IgD-negative memory B cell (primary cell): ENCODE data around the gene PRKCH. TPM values are rescaled to one million over a fixed set of nuclear protein-coding genes. Genes with fewer than 3 reads are reported as not detected.
A peak's percentile ranks its signal among the peaks of the same experiment; 100 is the strongest.

Experiments used
- H3K27ac Mint-ChIP-seq, 3 donors: one replicate each; pipeline ENCODE4 v1.8.0; 2020 to 2022; ENCODE audit warnings: mild to moderate bottlenecking in 3 of 3, mixed read lengths in 3 of 3, moderate library complexity in 1 of 3
- H3K27me3 Mint-ChIP-seq: one replicate; pipeline ENCODE4 v1.8.0; 2021; ENCODE audit warnings: mixed read lengths
- H3K36me3 Mint-ChIP-seq: one replicate; pipeline ENCODE4 v1.8.0; 2020; ENCODE audit warnings: mild to moderate bottlenecking, mixed read lengths
- H3K4me1 Mint-ChIP-seq, 3 donors: one replicate each; pipeline ENCODE4 v1.8.0; 2020 to 2022; ENCODE audit warnings: mixed read lengths in 3 of 3, mild to moderate bottlenecking in 1 of 3
- H3K4me3 Mint-ChIP-seq, 4 donors: one replicate each; pipeline ENCODE4 v1.8.0; 2020 to 2022; ENCODE audit warnings: mild to moderate bottlenecking in 4 of 4, mixed read lengths in 4 of 4, moderate library complexity in 3 of 4
- H3K9me3 Mint-ChIP-seq, 3 donors: one replicate each; pipeline ENCODE4 v1.8.0; 2020 to 2021; ENCODE audit warnings: mixed read lengths in 3 of 3, mild to moderate bottlenecking in 1 of 3
- polyA plus RNA-seq: library from polyadenylated mRNA; unstranded; fragments of 300-500 nt; fragmentation: Illumina TruSeq; gene quantifications from one replicate; pipeline ENCODE4 v1.2.3, GENCODE V29; 2021

Gene PRKCH
- polyA plus RNA-seq, 1 donor from 2014 or later = 9.6 TPM

DNA sequence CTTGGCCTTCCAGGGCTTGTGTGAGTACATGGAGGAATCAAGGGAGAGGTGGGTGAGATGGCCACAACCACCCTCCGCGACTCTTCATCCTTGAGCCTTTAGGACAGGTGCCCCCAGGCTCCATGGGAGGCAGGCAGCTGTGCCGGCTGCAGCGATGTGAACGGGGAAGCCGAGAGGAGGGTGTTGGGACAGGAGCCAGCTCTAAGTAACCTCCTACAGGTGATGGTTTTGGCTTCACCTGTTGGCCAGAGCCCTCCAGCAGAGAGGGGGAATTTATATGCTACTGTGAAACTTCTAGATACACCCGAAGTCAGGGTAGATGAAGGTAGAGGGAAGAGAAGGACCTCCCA lies 241.8 kb downstream of the PRKCH start:
- Mint-ChIP-seq H3K9me3 (no peaks in the 10 kb centered on the region), H3K4me3 (no peak overlapping the region), H3K27ac (no peak overlapping the region), H3K27me3 (no peaks in the 10 kb centered on the region), H3K36me3 (no peaks in the 10 kb centered on the region), H3K4me1 (peaks cover 8 to 17% (median 12%) of the 10 kb centered on the region in 3 donors)

DNA sequence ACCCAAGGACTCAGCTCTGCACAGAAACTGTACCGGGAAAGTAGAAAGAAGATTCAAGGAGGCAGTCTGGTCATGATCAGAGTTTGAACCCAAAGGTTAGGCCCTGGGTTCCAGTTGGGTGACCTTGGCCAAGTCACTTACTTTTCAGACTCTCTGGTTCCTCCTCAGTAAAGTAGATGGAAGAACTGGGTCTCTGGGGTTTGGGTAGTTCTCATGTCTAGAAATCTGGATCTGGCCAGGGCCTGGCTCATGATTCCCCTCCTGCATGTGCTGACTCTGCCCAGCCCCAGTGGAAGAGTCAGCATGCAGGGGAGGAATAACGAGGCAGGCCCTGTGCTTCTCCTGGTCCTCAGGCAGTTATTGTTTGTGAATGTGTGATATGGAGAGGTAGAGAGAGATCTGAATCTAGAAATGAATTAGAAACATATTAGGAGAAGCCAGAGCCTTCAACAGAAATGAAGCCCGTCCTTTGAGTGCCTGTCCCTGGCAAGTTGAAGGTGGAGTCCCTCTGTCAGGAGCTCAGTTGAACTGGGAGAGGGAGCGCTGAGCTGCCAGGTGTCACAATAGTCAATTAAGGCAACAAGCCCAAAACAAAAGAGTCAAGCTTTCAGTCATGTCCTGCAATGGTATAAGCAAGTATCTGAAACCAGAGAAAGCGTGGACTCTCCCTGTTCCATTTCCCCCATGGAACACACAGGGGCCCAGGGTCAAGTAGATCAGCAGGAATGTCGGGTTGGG lies 242.7 kb downstream of the PRKCH start:
- Mint-ChIP-seq H3K9me3 (no peaks in the 10 kb centered on the region), H3K27ac (peak overlapping the region in 1 of 3 donors; percentile 65), H3K36me3 (no peaks in the 10 kb centered on the region), H3K4me1 (peaks cover 16 to 24% (median 18%) of the 10 kb centered on the region in 3 donors), H3K27me3 (no peaks in the 10 kb centered on the region), H3K4me3 (peak overlapping the region in 1 of 4 donors; percentile 18)

DNA sequence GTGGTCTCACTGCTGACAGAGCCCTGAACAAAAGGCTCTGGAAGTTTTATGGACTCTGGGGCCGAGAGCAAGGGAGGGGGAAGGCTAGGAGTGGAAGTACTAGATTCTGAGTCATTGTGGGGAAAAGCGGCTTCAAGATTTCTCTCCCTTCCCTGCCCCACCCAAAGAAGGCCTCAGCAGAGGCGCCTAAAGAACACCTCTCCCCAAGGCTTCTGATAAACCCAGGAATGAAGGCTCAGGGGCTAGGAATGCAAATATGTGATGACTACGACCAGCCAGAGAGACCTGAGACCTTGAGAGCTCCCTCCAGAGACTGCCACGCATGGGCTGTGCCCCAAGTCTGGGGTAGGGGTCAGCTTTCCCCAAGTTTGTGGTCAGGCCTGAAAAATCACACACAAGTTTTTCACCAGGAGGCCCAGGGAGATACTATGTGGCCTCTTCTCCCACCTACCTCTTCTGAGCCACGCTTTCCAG lies 243.3 kb downstream of the PRKCH start:
- Mint-ChIP-seq H3K9me3 (no peaks in the 10 kb centered on the region), H3K27me3 (no peaks in the 10 kb centered on the region), H3K4me3 (no peak overlapping the region), H3K36me3 (no peaks in the 10 kb centered on the region), H3K4me1 (peaks cover 22 to 30% (median 24%) of the 10 kb centered on the region in 3 donors), H3K27ac (peak overlapping the region in 1 of 3 donors; percentile 65)

DNA sequence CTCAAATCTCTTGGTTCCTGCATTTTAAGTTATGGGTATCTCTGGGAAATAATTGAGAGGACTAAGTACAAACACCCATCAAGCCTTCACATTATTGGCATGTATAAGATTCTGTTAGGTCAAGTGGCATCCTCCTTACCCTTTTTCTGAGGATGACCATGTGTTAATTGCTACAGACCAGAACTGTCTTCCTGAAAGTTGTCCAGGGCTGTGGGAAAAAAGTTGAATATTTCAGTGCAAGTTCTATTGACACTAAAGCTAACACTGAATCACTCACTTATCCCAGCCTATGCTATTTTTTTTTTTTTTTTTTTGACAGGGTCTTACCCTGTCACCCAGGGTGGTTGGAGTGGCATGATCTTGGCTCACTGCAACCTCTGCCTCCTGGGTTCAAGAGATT lies 243.8 kb downstream of the PRKCH start:
- peak overlapping the region in 1 of 3 donors; percentile 65 for H3K27ac Mint-ChIP-seq
- H3K27me3 Mint-ChIP-seq = no peaks in the 10 kb centered on the region
- H3K4me1 Mint-ChIP-seq = peaks cover 28 to 32% (median 28%) of the 10 kb centered on the region in 3 donors
- no peak overlapping the region for H3K4me3 Mint-ChIP-seq
- no peaks in the 10 kb centered on the region for H3K36me3 Mint-ChIP-seq
- H3K9me3 Mint-ChIP-seq = no peaks in the 10 kb centered on the region

DNA sequence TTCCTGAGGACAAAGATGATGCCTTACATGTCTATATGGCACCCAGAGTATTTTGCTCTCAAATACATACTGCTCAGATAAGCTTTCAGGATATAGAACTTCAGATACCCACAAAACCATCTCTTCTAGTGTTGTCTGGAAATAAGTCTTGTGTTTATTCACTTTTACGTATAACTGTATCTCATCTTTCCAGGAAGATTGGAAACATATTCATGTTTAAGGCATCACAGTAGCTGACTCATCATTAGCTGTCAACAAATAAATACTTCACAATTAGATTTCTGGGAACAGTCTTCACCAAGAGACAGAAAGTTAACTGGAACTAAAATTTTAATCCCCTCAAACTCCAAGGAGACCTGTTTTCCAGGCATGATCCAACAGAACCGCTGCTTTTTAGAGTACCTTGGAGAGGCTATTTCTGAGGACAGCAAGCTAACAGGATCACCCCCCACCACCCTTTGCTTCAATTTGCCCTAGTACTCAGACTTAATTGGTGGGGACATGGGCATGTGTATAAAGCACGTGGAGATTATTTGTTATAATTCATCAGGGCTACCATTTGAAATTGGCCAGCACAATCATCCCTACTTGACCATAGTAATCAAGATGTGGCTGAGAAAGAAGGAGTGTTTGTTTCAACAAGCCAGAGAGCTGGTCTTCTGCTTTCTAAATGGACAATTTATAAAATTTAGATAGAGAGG lies 244.6 kb downstream of the PRKCH start:
- H3K4me3 Mint-ChIP-seq = no peak overlapping the region
- no peaks in the 10 kb centered on the region for H3K9me3 Mint-ChIP-seq
- peak overlapping the region in 1 of 3 donors; percentile 91 for H3K27ac Mint-ChIP-seq
- H3K36me3 Mint-ChIP-seq = no peaks in the 10 kb centered on the region
- no peaks in the 10 kb centered on the region for H3K27me3 Mint-ChIP-seq
- peaks cover 31 to 34% (median 32%) of the 10 kb centered on the region in 3 donors for H3K4me1 Mint-ChIP-seq

DNA sequence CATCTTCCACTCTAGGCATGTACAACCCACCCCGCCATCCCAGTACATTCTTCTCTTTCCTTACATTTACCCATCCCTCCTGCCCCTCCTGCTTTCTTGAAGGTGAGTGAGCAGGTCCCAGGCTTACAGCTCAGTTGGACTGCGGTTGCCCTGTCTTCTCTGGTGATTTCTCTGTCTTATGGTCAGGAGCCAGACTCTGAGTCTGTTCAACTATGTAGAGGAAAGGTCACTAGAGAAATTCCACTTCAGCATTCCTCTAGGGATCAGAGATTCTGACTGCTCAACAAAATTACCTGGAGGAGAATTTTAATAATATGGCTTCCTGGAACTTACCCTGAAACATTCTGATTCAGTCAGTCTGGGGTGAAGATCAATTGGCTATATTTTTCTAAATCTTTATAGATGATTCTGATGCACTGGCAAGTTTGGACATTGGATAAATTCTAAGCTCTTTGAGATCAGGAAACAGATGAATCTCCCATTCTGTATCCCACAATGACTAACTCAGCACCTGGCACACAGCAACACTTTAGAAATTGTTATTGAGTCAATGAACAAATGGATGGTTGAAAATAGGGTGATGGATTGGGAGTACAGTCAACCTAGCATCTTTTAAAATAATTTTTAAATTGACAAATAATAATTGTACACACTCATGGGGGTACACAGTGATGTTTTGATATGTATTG lies 245.3 kb downstream of the PRKCH start:
- no peaks in the 10 kb centered on the region for H3K27me3 Mint-ChIP-seq
- no peaks in the 10 kb centered on the region for H3K36me3 Mint-ChIP-seq
- H3K9me3 Mint-ChIP-seq = no peaks in the 10 kb centered on the region
- H3K4me1 Mint-ChIP-seq = peaks cover 31 to 34% (median 32%) of the 10 kb centered on the region in 3 donors
- H3K27ac Mint-ChIP-seq = peak overlapping the region in 1 of 3 donors; percentile 91
- H3K4me3 Mint-ChIP-seq = peak overlapping the region in 1 of 4 donors; percentile 39

DNA sequence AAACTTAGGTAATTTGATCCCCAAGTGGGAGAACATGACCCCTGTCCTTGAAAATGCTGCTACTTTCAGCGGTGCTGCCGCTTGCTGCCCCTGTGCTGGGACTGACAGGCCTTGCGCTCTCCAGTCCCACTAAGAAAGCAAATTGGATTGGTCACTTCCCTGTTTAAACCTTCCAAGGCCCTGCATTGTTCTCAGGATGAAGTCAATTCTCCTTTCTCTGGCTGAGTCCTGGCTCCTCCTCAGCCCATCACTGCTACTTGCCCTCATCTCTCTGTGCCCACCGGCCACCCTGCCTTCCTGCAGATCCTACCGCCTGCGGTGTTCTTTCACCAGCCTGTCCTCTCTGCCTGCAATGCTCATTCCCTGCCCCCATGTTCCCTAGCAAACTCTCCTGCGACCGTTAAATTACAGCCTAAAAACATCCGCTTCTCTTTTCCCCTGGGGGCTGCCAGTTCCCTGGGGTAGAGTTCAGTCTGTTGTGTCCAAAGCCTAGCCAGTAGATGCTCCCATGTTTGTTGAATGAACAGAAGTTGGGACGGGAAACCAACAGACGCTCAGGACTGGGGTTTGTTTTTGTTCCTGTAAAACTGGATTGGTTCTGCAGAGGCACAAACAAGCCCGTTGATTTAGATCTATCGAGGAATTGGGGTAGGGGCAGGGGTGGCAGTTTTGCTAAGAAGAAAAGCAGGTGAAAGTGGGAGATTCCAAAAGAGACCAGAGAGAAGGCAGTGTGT lies 246.6 kb downstream of the PRKCH start:
- Mint-ChIP-seq H3K36me3 (peaks cover 2% of the 10 kb centered on the region), H3K9me3 (no peaks in the 10 kb centered on the region), H3K27ac (peak overlapping the region; percentile 91 to 99 (median 93)), H3K4me1 (peaks cover 31 to 35% (median 32%) of the 10 kb centered on the region in 3 donors), H3K27me3 (no peaks in the 10 kb centered on the region), H3K4me3 (peak overlapping the region; percentile 70 to 90 (median 82))

DNA sequence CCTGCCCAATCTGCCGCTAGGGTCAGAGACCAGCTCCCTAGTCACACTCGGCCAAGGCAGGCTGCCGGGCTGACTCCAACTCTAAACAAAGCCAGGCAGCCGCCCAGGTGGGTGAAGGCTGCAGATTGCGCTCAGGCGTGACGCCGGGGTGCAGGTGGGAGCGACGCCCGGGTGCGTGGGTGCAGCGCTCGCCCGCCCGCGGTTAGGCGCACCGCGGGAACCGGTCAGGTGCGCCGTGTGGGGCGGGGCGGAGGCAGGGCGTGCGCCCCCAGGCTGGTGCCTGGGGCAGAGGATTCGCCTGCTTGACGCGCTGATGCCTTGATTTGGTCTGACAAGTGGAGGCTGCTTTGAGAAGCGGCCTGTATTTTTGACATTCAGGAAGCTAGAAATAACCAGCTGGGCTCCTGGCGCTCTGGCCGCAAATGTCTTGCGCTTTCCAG lies 247.2 kb downstream of the PRKCH start:
- peaks cover 31 to 35% (median 32%) of the 10 kb centered on the region in 3 donors for H3K4me1 Mint-ChIP-seq
- peaks cover 2% of the 10 kb centered on the region for H3K36me3 Mint-ChIP-seq

DNA sequence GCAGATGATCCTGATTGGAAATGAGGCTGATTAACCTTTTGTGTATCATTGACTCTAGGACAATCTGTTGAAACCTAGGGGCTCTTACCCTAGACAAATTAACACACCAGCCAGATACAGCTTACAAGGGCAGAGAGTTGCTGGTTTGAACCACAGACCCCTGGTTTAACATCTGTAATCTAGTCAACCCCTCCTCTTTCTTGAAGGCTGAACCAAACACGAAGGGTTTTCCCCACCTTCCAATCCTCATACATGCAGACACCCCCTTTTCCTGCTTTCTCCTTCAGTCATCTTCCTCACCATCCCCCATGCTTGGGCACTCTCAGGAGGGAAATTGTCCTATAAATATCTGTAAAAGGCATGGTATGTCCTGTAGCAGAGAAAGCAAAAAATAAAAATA lies 247.9 kb downstream of the PRKCH start:
- Mint-ChIP-seq H3K36me3 (peaks cover 2% of the 10 kb centered on the region), H3K27ac (peak overlapping the region; percentile 91 to 99 (median 91)), H3K27me3 (no peaks in the 10 kb centered on the region), H3K4me3 (peak overlapping the region; percentile 62 to 90 (median 78)), H3K9me3 (no peaks in the 10 kb centered on the region), H3K4me1 (peaks cover 26 to 31% (median 31%) of the 10 kb centered on the region in 3 donors)

More for the DNA sequence above, 247.2 kb downstream of the PRKCH start:
- no peaks in the 10 kb centered on the region for H3K27me3 Mint-ChIP-seq
- H3K9me3 Mint-ChIP-seq = no peaks in the 10 kb centered on the region
- H3K27ac Mint-ChIP-seq = peak overlapping the region; percentile 91 to 99 (median 93)
- peak overlapping the region; percentile 70 to 90 (median 82) for H3K4me3 Mint-ChIP-seq

DNA sequence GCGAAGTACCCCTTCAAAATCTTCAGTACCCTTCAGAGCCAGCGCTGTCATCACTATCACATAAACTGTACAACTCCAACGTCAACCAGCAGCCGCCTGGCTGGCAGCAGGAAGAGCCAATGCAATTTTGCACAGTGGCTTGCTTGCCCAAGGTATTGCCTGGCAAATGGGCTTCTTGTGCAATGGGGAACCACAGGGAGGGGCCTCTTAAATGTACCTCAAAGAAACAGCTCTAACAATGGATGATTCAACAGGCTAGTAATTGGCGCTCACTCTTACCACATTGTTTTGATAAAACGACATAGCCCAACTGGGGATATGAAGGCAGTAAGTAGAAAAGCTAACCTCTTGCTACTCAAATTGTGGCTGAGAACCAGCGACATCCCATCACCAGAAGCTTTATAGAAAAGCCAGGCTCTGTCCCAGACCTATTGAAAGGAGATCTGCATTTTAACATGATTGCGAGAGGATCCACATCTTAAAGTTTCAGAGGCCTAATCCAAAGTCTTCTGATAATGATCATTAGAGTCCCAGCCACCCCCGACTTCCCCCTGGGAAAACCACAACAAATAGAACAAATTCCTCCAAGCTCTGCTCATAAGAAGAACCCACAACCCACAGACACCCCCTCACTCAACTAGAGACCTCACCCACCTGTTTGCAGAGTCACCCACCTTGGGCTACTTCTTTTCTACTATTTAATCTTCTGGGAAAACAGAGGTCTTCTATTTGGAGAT lies 248.6 kb downstream of the PRKCH start:
- Mint-ChIP-seq H3K36me3 (peaks cover 2% of the 10 kb centered on the region), H3K4me1 (peaks cover 24 to 31% (median 31%) of the 10 kb centered on the region in 3 donors), H3K27me3 (no peaks in the 10 kb centered on the region), H3K9me3 (no peaks in the 10 kb centered on the region), H3K27ac (peak overlapping the region; percentile 91 to 99 (median 91)), H3K4me3 (peak overlapping the region in 3 of 4 donors; percentile 10 to 70 (median 17))

DNA sequence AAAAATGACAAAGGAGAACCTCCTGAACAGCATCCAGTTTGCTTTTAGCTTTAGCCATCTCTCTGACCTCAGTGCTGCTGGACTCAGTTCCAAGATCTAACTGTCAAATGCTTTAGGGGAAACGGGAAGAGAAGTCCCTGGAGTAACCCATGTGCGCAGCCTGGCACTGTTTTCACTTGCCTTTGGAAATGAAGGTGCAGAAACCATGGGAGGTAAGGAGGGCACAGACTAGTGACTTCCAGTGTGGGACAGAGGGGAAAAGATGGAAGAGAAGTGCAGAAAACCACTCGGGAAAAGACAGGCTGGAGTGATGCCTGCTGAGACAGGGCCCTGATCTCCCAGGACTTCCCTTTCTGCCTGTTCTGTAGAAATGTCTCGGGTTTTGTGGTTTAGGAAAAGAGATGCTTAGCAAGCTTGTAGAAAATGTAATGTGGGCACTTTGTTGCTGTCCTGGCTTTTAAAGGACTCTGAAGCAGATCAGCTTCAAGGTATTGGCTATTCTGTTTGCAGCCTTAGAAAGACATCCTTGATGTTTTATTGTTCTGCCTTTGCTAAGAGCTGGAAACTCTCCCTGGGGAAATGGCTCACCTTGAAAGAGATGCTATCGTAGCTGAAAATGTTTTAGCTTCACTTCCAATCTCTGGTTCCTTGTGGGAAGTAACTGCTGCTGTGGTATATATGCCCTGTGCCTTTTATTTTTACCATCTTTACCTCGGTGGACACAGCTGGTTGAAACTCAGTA lies 249.3 kb downstream of the PRKCH start:
- peaks cover 2% of the 10 kb centered on the region for H3K36me3 Mint-ChIP-seq
- H3K4me3 Mint-ChIP-seq = no peak overlapping the region
- H3K4me1 Mint-ChIP-seq = peaks cover 24 to 31% (median 31%) of the 10 kb centered on the region in 3 donors
- no peaks in the 10 kb centered on the region for H3K27me3 Mint-ChIP-seq
- no peaks in the 10 kb centered on the region for H3K9me3 Mint-ChIP-seq
- H3K27ac Mint-ChIP-seq = peak overlapping the region in 2 of 3 donors; percentile 25 to 99

DNA sequence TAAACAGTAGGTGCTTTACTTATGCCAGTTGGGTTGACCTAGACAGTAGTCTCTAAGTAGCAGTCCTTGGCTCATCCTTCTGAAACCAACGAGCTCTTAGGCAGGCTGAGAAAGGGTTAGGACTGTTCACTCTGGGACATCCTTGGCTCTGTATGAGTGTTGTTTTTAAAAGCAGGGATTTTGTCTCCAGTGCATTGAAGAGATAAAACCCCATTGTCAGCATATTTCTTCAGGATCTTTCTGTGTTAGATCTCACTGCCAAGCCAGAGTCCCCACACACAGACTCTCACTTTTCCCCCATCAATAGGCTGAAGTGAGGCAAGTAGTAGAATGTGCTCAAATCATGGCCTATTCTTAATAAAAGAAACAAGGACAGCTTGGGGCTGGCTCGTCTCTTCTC lies 250.5 kb downstream of the PRKCH start:
- peaks cover 24 to 34% (median 27%) of the 10 kb centered on the region in 3 donors for H3K4me1 Mint-ChIP-seq
- peak overlapping the region in 1 of 3 donors; percentile 36 for H3K27ac Mint-ChIP-seq
- no peaks in the 10 kb centered on the region for H3K9me3 Mint-ChIP-seq
- peaks cover 2% of the 10 kb centered on the region for H3K36me3 Mint-ChIP-seq
- H3K4me3 Mint-ChIP-seq = no peak overlapping the region
- no peaks in the 10 kb centered on the region for H3K27me3 Mint-ChIP-seq

DNA sequence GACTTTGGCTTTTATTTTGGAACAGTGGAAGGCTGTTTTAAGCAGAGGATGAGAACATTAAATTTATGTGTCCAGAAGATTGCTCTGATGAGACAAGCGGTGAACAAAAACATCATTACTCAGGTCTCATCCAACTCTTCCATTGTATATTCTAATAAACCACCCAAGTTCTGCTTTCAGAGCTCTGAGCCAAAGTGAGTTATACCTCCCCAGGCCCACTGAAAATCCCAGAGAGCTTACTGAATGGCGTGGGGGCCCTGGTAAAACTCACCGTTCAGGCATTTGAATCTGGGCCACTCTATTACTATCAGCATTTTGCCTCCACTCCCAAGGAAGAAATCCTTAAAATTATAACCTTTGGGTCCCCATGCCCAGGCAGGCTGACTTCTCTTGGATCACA lies 251.9 kb downstream of the PRKCH start:
- H3K27me3 Mint-ChIP-seq = no peaks in the 10 kb centered on the region
- no peak overlapping the region for H3K4me3 Mint-ChIP-seq
- H3K4me1 Mint-ChIP-seq = peaks cover 14 to 25% (median 21%) of the 10 kb centered on the region in 3 donors
- no peak overlapping the region for H3K27ac Mint-ChIP-seq
- H3K36me3 Mint-ChIP-seq = peaks cover 2% of the 10 kb centered on the region
- H3K9me3 Mint-ChIP-seq = no peaks in the 10 kb centered on the region
